Activated gamma-delta T cell (primary cell): Measurements from ENCODE around the gene PWP1.
"Not testable (repeated sequence)": the region's sequence is repeated elsewhere in the genome, so short reads cannot be mapped to it uniquely, and the experiment has no call there.

Source experiments
- DNase-seq: peaks from one replicate; lab custom pipeline; 2025; lab: John Stamatoyannopoulos, UW

The PWP1 gene

DNA sequence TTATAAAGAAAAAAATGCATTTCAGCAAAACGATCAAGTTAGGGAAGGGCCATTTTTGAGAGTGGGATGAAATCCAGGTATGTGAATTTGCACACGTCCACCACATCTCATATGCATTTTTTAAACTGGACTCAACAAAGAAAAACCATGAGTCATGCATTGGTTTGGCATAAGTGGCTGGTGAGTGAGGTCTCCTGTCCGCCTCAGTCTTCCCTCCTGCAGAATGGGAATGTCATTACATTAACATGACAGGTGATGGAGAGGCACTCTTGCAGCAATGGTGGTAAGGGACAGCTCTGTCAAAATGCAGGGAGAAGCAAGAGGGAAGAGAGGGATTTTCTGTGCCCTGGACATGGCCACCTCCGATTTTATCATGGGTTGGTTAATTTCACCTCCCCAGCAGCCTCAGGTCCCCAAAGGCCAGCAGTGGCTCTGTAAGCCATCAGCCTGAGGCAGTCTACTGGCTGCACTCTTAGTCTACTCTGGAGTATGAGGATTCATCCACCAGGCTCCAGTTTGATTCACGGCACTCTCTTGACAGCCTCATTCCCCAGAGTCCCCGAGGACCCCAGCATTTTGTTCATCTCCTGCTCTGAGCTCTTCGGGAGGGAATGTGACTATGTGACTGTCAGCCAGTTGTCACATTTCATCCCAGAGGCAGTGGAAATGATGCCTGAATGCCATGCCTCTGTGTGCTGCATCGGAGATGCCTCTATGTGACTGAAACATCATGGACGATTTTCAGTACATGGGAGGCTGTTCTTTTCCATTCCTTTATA, 17.1 kb upstream of the PWP1 start:
- no peak for DNase-seq

GRCh38 chr12:107669946-107670345, 15.7 kb upstream of the PWP1 start:
- DNase-seq: no peak

DNA sequence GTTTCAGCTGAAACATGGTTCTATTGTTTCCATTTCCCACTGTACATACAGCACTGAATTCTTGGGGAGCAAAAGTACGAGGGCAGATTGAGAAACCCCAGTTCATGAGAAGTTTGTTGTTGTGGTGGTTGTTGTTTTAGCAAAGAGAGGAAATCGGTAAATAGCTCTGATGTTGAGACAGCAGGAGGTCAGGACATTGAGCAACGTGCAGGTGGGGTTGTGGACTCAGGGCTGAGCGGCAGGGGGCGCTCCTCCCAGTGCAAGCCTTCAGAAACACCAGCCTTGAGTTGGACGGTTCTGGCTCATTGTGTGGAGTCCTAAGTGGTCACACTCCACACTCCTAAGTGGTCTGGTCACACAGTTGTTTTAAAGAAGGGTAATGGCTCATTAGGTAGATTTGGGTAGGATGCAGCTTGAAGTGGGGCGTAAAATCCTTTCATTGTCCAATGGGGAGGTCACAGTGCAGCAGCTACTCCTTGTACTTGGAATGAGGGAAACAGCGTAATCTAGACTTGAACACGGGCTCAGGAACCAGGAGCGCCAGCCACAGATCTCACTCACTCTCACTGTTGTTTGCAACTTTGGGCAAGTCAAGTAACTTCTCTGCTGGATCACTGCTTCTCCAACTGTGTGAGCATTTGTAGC, 14.5 kb upstream of the PWP1 start:
- no peak for DNase-seq

DNA sequence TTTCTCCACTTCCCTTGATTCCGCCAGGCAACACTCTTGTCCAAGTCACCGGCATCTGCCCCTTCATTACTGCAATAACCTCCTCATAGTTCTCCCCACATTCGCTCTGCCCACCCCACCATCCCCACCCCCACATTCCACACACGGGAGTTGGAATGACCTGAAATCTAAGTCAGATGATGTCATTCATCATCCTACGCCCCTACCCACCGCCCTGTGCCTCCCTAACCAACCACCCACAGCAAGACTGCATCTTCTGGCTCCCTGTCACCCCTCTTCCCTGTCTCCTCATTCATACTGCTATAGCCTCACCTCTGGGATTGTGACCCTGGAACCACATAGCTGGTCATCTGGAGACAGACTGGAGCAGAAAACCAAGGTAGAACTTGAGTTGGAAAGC, 7.9 kb upstream of the PWP1 start:
- no peak for DNase-seq

GRCh38 chr12:107679336-107679735, 6.3 kb upstream of the PWP1 start:
- no peak for DNase-seq

- DNase-seq: no peak
Measured at GRCh38 chr12:107681455-107681835, 4.2 kb upstream of the PWP1 start.

DNA sequence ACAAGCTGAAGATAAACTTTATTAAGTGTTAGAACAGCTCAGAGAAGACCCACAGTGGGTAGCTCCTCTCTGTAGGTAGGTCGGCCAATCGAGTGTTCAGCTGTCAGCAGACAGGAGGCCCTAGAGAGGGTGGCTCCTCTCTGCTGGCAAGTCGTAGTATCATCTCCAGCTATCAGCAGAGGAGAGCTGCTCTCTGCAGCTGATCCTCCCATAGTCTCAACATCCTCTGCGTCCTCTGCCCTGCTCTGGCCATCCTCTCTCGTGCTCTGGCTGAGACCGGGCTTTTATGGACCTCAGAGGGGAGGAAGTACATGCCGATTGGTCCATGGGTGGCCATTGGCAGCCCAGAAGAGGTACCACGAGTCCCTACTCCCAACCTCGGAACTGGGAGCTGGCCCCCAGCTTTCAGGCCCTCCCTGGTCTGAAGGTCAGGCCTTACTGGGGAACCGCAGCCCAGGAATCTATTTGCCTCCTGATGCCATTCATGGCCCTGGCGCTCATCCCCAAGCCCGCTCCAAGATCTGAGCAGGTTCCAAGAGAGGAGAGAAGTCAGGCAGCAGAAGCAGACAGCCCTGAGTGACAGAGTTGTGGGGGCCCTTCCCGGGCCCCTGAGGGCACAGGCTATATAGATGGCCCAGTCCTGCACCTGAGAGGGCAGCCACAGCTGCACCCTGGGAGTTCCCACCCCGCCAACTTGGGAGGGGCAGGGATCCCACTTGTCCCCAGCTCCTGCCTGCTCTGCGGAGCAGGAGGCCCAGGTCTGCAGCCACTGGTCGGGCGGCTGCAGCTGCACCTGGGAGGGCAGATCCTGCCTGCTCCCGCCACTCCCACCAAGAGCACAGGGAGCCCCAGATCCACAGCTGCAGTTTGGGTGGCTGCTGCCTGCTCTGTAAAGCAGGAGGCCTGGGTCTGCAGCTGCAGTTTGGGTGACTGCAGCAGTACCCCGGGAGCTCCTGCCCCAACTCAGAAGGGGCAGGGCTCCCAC, 3.5 kb upstream of the PWP1 start:
- no peak for DNase-seq

DNA sequence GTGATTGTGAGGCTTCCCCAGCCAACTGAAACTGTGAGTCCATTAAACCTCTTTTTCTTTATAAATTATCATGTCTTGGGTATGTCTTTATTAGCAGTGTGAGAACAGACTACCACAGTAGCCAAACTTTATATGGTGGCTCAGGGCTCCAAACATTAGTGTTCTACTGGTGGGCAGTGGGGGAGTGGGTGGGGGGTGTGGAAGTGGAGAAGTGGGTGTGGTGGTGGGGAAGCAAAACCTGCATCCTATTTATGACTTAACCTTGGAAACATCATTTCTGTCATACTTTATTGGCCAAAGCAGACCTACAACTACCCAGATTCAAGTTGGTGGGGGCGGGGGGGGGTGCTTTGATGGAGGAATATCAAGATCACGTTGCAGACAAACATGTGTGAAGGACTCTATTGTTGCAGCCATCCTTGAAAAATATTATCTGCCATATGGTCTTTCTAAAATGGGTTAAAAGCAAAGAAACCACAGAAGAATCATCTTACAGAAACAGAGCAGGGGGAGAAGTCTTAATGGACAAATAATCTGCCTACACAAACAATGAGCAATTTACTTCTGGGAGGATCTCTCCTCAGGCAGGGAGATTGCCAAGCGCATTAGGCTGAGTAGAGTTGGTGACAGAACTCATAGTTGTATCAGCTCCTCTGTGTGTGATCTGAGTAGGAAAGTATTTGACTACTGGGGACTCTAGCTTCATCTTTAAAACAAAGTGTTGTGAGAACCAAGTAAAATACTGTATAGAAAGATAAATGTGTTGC, 1.4 kb upstream of the PWP1 start:
- no peak for DNase-seq

GRCh38 chr12:107684990-107685359, 624 bp upstream of the PWP1 start:
- DNase-seq: no peak

DNA sequence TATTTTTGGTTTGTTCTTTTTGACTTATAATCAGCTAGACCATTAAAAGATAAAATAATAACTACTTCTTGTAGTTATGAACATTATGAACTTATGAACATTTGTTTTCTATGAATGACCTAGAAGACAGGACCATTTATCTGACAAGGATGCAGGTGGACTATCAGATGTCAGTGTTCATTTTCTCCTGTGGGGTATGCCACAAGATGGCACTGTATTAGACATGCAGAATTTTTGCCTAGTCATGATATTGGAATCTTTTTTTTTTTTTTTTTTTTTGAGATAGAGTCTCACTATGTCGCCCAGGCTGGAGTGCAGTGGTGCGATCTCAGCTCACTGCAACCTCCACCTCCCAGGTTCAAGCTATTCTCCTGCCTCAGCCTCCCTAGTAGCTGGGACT, 10.2 kb downstream of the PWP1 start:
- not testable (repeated sequence) for DNase-seq

DNA sequence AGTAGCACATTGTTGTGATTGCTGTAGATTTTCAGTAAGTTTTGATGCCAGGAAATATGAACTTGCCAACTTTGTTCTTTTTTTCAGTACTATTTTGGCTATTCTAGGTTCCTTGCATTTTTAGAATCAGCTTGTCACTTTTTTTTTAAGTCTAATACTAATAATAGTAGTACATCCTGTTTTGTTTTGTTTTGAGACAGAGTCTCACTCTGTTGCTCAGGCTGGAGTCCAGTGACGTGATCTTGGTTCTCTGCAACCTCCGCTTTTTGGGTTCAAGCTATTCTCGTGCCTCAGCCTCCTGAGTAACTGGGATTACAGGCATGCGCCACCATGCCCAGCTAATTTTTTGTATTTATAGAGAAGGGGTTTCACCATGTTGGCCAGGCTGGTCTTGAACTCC, 16.5 kb downstream of the PWP1 start:
- DNase-seq: no peak

GRCh38 chr12:107704041-107704440, 18.4 kb downstream of the PWP1 start:
- DNase-seq: no peak

DNA sequence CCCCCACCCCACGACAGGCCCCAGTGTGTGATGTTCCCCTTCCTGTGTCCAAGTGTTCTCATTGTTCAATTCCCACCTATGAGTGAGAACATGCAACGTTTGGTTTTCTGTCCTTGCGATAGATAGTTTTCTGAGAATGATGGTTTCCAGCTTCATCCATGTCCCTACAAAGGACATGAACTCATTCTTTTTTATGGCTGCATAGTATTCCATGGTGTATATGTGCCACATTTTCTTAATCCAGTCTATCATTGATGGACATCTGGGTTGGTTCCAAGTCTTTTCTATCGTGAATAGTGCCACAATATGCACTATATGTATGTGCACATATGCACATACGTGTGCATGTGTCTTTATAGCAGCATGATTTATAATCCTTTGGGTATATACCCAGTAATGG, 19.9 kb downstream of the PWP1 start:
- DNase-seq: not testable (repeated sequence)

GRCh38 chr12:107715780-107716179, 30.2 kb downstream of the PWP1 start:
- DNase-seq: no peak

- no peak for DNase-seq
Measured at GRCh38 chr12:107718606-107719005, 33.0 kb downstream of the PWP1 start.

GRCh38 chr12:107727327-107727726, 41.7 kb downstream of the PWP1 start:
- DNase-seq: not testable (repeated sequence)

DNA sequence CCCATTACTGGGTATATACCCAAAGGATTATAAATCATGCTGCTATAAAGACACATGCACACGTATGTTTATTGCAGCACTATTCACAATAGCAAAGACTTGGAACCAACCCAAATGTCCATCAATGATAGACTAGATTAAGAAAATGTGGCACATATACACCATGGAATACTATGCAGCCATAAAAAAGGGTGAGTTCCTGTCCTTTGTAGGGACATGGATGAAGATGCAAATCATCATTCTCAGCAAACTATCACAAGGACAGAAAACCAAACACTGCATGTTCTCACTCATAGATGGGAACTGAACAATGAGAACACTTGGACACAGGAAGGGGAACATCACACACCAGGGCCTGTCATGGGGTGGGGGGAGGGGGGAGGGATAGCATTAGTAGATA, 42.1 kb downstream of the PWP1 start:
- DNase-seq: not testable (repeated sequence)

DNA sequence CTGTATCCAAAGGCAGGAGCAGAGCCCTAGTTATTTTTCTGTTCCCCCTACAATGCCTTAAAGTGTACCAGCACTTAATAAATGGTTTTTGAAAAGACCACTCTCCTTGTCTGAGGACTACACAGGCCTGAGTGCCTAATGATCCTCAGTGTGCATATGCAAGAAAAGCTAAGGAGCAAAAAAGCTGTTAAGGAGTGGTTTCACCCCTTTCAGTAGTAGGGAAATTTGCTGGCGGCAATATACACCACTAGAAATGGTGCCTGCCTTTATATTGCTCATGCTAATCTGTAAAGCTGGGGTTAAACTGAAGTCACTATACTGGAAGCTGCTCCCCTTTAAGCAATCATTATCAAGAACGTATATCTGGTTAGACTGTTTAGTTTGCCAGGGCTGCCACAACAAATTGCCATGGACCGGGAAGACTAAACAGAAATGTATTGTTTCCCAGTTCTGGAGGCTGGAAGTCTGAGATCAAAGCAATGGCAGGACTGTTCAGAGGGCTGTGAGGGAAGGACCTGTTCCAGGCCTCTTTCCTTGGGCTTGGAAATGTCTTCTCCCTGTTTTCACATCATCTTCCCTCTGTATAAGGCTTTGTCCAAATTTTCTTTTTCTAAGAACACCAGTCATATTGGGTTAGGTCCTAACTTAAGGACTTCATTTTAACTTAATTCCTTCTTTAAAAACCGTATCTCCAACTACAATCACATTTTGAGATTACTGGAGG, 45.2 kb downstream of the PWP1 start:
- no peak for DNase-seq

DNA sequence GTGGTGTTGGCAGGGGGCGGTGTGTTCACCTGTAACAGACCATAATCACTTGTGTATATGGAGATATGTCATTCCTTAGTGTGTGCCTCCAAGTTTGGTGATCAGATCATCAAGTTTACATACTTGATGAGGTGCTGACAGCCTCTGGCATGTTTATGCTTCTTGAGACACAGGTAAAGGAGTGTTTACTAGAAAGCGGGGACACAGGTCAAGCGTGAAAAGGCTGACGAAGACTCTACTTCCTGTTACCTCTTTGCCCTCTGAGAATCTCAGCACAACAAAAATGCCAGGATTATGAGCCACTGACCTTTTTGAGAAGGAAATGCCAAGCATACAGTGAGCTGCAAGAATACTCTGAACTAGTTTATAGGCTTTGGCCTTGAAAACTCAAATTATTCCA, 45.8 kb downstream of the PWP1 start:
- no peak for DNase-seq

DNA sequence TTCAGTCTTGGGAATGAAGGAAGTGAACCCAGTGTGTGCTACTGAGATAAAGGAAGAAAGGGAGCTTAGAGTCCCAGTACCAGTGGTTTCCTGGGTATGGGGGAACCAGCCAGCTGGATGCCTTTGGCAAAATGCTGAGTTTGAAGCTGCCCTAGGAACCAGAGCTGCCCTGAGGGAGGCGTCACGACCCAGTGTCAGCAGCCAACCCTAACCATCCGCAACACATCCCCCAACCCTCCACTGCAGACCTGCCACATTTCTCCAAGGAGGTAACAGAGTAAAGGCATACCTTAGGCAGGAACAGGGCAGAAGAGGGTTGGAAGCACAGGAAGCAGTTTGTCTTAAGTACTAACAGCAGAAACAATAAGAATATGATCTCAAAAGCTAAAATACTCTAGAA, 46.8 kb downstream of the PWP1 start:
- DNase-seq: no peak

DNA sequence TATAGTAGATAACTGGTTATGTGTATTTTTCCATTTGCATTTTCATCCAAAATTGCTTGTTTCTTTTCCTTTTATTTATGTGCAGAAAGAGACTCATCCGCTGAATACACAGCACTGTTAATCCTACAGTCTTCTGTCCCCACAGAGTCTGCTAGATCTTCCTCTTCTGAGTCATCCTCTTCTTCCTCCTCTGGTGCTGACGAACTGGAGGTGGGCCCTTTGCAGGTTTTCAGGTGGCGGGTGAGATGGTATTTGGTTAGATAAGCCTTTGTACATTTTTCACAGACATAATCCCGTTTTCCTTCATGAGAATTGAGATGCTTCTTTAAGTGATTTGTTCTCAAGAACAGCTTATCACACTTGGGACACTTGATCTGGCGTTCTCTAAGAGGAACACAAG, 48.5 kb downstream of the PWP1 start:
- DNase-seq: no peak
